ENCODE measurements around the gene AKT2.

AKT2 gene

GRCh38 chr19:40205760-40206159 is 79.4 kb downstream of the AKT2 start:
- no peaks in the 10 kb centered on the region for H3K4me1 Mint-ChIP-seq (ENCODE audit: low read depth)
- no peak overlapping the region for H3K27ac Mint-ChIP-seq
- no peaks in the 10 kb centered on the region for H3K27me3 Mint-ChIP-seq (ENCODE audit: low read depth)
- H3K9me3 Mint-ChIP-seq: no peaks in the 10 kb centered on the region
- peaks cover 2% of the 10 kb centered on the region for H3K36me3 Mint-ChIP-seq (ENCODE audit: low read depth)
- no peak overlapping the region for H3K4me3 Mint-ChIP-seq

- Mint-ChIP-seq H3K9me3 (no peaks in the 10 kb centered on the region), H3K4me3 (no peak overlapping the region), H3K27ac (no peak overlapping the region), H3K27me3 (ENCODE audit: low read depth) (no peaks in the 10 kb centered on the region), H3K36me3 (ENCODE audit: low read depth) (peaks cover 2% of the 10 kb centered on the region), H3K4me1 (ENCODE audit: low read depth) (no peaks in the 10 kb centered on the region)
These were observed 80.8 kb downstream of the AKT2 start for GRCh38 chr19:40204381-40204780.

GRCh38 chr19:40200341-40201099 is 84.6 kb downstream of the AKT2 start:
- Mint-ChIP-seq H3K36me3 (ENCODE audit: low read depth) (peaks cover 3% of the 10 kb centered on the region), H3K27me3 (ENCODE audit: low read depth) (no peaks in the 10 kb centered on the region), H3K4me1 (ENCODE audit: low read depth) (no peaks in the 10 kb centered on the region), H3K9me3 (no peaks in the 10 kb centered on the region), H3K4me3 (no peak overlapping the region), H3K27ac (no peak overlapping the region)

- H3K4me1 Mint-ChIP-seq (ENCODE audit: low read depth): peaks cover 6% of the 10 kb centered on the region
- no peaks in the 10 kb centered on the region for H3K9me3 Mint-ChIP-seq
- no peaks in the 10 kb centered on the region for H3K27me3 Mint-ChIP-seq (ENCODE audit: low read depth)
- H3K4me3 Mint-ChIP-seq: no peak overlapping the region
- peaks cover 6% of the 10 kb centered on the region for H3K36me3 Mint-ChIP-seq (ENCODE audit: low read depth)
- H3K27ac Mint-ChIP-seq: no peak overlapping the region
These were observed 86.7 kb downstream of the AKT2 start for GRCh38 chr19:40198272-40198990.

GRCh38 chr19:40193587-40193849 is 91.6 kb downstream of the AKT2 start:
- no peaks in the 10 kb centered on the region for H3K9me3 Mint-ChIP-seq
- H3K27ac Mint-ChIP-seq: no peak overlapping the region
- H3K36me3 Mint-ChIP-seq (ENCODE audit: low read depth): peaks cover 4% of the 10 kb centered on the region
- H3K27me3 Mint-ChIP-seq (ENCODE audit: low read depth): no peaks in the 10 kb centered on the region
- H3K4me1 Mint-ChIP-seq (ENCODE audit: low read depth): peaks cover 19% of the 10 kb centered on the region
- H3K4me3 Mint-ChIP-seq: peak overlapping the region; percentile 19

- H3K36me3 Mint-ChIP-seq (ENCODE audit: low read depth): peaks cover 4% of the 10 kb centered on the region
- H3K4me3 Mint-ChIP-seq: peak overlapping the region; percentile 53
- no peaks in the 10 kb centered on the region for H3K27me3 Mint-ChIP-seq (ENCODE audit: low read depth)
- H3K4me1 Mint-ChIP-seq (ENCODE audit: low read depth): peaks cover 19% of the 10 kb centered on the region
- H3K9me3 Mint-ChIP-seq: no peaks in the 10 kb centered on the region
- no peak overlapping the region for H3K27ac Mint-ChIP-seq
These were observed 92.2 kb downstream of the AKT2 start for GRCh38 chr19:40192758-40193586.

- no peaks in the 10 kb centered on the region for H3K9me3 Mint-ChIP-seq
- no peak overlapping the region for H3K27ac Mint-ChIP-seq
- peaks cover 19% of the 10 kb centered on the region for H3K4me1 Mint-ChIP-seq (ENCODE audit: low read depth)
- peak overlapping the region; percentile 53 for H3K4me3 Mint-ChIP-seq
- H3K36me3 Mint-ChIP-seq (ENCODE audit: low read depth): peaks cover 3% of the 10 kb centered on the region
- no peaks in the 10 kb centered on the region for H3K27me3 Mint-ChIP-seq (ENCODE audit: low read depth)
These were observed 93.1 kb downstream of the AKT2 start for GRCh38 chr19:40191836-40192646.

- peaks cover 3% of the 10 kb centered on the region for H3K36me3 Mint-ChIP-seq (ENCODE audit: low read depth)
- H3K27ac Mint-ChIP-seq: peak within 1 kb of the TSS; percentile 93
- H3K9me3 Mint-ChIP-seq: no peaks in the 10 kb centered on the region
- H3K4me1 Mint-ChIP-seq (ENCODE audit: low read depth): peaks cover 19% of the 10 kb centered on the region
- no peaks in the 10 kb centered on the region for H3K27me3 Mint-ChIP-seq (ENCODE audit: low read depth)
- H3K4me3 Mint-ChIP-seq: peak within 1 kb of the TSS; percentile 87
These were observed 94.0 kb downstream of the AKT2 start, which contains the start of gene MAP3K10 for GRCh38 chr19:40190891-40191835. TSS of gene MAP3K10 (plus strand) at chr19:40191426. CDS start at chr19:40192032, 606 bp downstream.

GRCh38 chr19:40184273-40184672 is 100.9 kb downstream of the AKT2 start:
- Mint-ChIP-seq H3K4me3 (no peak overlapping the region), H3K9me3 (no peaks in the 10 kb centered on the region), H3K4me1 (ENCODE audit: low read depth) (no peaks in the 10 kb centered on the region), H3K27me3 (ENCODE audit: low read depth) (peaks cover 6% of the 10 kb centered on the region), H3K36me3 (ENCODE audit: low read depth) (no peaks in the 10 kb centered on the region), H3K27ac (no peak overlapping the region)

All from T-helper 1 cell treated with Interleukin-12 subunit alpha and Interleukin-12 subunit beta and Interleukin-4 antibody, amounts not matched to agents 30 μg/mL and 1 μg/mL, for 36 hours (primary cell).